GM21619 (cell line): Measurements from ENCODE around the gene MYO18A.
"Not testable (repeated sequence)": the region's sequence is repeated elsewhere in the genome, so short reads cannot be mapped to it uniquely, and the experiment has no call there.

Experiments used
- ATAC-seq: cut with Tn5 transposase; IDR thresholded peaks from one replicate; pipeline ENCODE4 v1.9.1; 2021; ENCODE audit not compliant: unreplicated experiment

Gene MYO18A, protein sequence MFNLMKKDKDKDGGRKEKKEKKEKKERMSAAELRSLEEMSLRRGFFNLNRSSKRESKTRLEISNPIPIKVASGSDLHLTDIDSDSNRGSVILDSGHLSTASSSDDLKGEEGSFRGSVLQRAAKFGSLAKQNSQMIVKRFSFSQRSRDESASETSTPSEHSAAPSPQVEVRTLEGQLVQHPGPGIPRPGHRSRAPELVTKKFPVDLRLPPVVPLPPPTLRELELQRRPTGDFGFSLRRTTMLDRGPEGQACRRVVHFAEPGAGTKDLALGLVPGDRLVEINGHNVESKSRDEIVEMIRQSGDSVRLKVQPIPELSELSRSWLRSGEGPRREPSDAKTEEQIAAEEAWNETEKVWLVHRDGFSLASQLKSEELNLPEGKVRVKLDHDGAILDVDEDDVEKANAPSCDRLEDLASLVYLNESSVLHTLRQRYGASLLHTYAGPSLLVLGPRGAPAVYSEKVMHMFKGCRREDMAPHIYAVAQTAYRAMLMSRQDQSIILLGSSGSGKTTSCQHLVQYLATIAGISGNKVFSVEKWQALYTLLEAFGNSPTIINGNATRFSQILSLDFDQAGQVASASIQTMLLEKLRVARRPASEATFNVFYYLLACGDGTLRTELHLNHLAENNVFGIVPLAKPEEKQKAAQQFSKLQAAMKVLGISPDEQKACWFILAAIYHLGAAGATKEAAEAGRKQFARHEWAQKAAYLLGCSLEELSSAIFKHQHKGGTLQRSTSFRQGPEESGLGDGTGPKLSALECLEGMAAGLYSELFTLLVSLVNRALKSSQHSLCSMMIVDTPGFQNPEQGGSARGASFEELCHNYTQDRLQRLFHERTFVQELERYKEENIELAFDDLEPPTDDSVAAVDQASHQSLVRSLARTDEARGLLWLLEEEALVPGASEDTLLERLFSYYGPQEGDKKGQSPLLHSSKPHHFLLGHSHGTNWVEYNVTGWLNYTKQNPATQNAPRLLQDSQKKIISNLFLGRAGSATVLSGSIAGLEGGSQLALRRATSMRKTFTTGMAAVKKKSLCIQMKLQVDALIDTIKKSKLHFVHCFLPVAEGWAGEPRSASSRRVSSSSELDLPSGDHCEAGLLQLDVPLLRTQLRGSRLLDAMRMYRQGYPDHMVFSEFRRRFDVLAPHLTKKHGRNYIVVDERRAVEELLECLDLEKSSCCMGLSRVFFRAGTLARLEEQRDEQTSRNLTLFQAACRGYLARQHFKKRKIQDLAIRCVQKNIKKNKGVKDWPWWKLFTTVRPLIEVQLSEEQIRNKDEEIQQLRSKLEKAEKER (N-terminal part only)

DNA sequence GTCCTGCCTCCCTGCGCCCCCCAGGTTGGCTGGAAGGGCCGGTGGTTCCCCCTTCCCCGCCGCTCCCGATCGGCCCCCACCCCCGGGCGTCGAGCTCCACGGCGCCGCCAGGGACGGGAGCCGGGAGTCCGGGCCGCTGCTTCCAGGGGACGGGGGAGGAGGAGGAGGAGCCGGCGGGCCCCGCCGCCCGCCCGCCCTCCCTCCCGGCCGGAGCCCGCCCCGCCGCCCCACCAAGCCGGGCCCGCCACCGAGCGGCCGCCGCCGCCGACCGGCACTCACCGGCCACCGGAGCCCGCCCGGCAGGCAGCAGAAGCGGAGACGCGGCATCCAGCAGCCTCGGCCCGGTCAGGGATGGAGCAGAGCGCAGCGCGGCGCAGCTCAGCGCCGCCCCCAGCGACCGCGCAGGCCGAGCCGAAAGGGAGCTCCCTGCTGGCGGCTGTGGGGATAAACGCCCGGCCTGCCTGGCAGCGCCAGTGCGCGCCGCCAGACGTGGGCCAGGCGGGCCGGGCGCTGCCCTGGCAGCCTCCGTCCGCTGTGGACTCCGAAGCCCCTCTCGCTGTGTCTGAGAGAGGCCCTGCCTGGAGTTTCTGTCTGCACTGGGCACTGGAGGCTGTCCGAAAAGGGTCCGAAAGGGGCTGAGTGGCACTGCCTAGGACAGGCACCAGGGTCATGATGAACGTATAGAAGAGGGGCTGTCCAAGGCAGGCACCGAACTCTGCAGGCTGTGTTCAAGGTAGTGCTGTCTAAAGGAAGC is at the start of gene MYO18A:
Gene MYO18A, minus strand, starts transcription at position 365 of the 754 bp plus-strand sequence. CDS start 13,458 bp downstream, outside the sequence.
- peak; percentile 71 for ATAC-seq

DNA sequence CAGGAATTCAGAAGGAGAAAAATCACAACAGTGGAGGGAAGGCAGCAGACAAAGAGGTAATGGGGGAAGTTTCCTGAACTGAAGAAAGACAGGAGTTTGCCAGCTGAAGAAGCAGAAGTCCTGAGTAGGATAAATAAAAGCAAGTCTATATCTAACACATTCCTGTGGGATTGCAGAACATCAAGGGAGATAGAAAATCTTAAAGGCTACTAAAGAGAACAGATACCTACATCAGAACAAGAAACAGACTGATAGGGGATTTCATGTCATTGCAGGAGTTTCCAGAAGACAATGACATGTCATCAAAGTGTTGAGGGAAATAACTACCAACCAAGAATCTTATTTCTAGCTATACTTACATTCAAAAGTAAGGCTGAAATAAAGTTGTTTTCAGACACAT is 45.2 kb upstream of the MYO18A start:
- ATAC-seq, result no peak

DNA sequence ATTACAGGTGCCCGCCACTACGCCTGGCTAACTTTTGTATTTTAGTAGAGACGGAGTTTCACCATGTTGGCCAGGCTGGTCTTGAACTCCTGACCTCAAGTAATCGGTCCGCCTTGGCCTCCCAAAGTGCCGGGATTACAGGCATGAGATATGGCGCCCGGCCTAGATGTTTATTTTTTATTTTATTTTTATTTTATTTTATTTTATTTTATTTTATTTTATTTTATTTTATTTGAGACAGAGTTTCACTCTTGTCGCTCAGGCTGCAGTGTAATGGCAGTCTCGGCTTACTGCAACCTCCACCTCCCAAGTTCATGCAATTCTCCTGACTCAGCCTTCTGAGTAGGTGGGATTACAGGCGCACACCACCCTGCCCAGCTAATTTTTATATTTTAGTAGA is 41.1 kb upstream of the MYO18A start:
- ATAC-seq, result not testable (repeated sequence)

DNA sequence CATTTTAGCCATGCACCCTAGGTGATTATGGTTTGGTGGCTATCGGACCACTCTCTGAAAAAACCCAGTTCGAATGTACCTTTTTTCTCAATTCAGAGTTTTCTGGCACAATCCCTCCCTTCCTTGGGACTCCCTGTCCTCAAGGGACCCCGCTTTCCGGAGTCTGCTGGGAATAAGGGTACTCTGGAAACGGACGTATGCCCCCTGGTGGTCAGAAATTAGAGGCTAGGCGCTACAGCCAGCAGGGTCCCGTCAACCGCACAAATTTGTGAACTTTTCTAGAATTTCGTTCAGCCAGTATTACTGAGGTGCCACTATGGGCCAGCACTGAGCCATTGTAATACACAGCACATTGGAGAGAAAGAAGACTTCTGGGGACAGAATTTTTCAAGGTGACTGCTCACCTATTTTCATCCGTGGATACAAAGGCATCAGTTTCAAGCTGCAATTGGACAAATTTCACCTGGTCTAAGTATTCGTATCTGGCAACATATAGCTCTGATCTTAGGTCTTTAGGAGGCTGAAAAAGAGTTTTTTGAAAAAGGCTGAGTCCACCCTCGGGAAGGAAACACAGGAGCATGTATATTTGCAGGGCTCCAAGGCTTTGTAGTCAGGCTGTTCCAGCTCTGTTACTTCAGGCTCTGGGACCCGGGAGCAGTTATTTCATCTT is 39.3 kb upstream of the MYO18A start:
- no peak for ATAC-seq

DNA sequence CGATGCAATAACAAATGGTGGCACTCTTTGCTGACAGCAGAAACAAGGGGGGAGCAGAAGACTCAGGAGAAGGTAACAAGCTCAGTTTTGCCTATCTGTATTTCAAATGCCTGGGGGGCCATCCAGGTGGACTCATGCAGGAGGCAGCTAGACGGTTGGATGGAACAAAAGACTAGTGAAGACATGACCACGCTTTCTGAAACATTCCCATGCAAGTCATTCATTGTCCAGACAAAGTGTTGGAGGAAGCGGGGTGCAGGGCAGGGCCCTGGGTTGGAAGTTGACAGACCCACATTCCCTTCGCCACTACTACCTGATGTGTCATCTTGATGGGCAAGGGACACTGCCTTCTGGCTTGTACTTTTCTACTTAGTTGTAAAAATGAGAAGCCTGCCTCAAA is 36.7 kb upstream of the MYO18A start:
- ATAC-seq, result no peak

DNA sequence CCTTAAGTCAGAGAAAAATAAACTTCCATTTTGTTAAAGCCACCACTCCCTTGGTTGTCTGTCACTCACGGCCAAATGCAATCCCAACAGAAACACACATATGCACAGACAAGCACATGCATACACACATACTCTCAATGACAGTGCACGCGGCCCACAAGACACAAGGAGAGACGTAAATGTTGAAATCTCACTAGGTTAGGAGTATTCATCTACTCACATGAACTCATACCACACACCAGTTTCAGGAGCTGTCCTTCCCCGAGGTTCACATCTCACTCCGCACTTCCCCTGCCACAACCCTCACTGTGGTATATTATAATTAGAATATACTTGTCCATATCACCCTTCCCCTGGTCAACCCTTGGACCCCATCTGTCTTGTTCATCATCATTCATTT is 36.0 kb upstream of the MYO18A start:
- no peak for ATAC-seq

DNA sequence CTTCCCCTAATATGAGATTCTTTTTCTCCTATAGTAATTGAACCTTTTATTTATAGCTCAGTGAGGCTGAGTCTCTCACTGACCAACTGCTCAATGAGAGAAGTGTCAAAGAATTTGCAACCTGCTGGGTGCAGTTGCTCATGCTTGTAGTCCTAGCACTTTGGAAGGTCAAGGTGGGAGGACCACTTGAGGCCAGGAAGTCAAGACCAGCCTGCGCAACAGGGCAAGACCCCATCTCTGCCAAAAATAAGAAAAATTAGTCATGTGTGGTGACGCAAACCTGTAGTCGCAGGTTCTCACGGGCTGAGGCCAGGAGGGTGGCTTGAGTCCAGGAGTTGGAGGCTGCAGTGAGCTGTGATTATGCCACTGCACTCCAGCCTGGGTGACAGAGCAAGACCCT is 35.5 kb upstream of the MYO18A start:
- no peak for ATAC-seq

DNA sequence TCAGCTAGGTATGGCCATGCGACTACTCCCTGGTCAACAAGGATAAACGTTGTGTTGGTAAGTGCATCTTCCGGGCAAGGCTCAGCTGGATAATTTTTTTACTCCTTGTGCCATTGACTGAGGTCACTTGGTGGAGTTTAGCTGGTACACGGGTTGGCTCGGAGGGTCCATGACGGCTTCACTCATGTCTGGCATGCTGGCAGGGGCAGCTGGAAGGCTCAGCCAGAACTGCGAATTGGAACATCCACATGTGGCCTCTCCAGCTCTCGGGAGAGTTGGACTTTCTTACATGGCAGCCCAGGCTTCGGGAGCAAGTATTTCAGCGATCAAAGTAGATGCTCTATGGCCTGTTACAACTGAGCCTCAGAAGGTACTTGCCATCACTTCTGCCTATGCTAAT is 35.0 kb upstream of the MYO18A start:
- no peak for ATAC-seq

DNA sequence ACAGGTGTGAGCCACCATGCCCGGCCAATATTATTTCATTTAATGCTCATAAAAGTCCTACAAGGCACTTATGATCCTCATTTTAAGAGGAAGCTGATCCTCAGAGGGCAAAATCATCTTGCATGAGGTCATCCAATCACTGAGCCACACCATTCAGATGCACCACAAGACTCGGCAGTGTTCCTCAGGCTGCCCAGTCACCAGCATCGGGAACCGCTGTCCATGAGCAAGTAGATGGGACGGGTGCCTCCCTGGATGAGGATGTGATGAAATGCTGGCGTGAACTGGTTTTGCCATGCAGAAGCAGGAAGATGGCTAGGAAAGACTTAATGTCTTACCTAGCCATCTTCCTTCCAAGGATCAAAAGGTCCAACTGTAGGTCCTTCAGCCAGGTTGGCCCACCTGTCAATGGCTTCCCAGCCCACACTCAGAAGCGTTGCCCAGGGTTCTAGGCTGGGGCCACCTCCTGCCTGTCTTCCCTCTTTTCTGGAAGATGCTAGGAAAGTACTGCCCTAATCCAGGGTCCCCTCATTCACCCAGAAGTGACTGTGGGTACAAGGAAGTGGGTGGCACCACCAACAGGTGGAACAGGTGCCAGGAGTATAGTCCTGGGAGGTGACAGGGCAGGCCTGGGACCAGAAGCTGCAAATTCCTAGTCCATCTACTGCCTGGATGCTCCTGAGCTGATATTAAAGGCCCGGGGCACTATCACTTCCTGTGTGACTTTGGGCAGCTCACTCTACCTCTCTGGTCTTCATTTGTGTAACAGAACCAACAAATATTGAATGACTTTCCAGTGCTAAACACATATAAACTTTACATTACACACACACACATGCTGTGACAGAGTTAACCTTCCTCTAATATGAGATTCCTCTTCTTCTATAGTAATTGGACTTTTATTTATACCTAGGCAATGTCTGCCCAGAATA is 34.3 kb upstream of the MYO18A start:
- no peak for ATAC-seq

DNA sequence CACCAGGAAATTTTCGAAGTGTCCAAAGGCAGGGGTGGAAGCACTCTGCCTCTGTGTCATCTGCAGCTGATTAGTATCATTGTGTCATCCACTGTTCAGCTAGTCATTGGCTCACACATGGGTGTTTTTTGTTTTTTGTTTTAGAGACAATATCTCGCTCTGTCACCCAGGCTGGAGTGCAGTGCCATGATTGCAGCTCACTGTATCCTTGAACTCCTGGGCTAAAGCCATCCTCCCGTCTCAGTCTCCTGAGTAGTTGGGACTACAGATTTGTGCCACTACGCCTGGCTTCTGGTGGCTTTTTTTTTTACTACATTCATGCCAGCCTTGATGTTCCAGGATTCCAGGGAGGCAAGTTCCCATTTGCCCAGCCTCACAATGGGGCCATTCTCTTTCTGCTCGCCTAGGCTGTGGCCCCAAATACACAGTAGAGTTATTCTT is 32.5 kb upstream of the MYO18A start:
- ATAC-seq, result no peak

DNA sequence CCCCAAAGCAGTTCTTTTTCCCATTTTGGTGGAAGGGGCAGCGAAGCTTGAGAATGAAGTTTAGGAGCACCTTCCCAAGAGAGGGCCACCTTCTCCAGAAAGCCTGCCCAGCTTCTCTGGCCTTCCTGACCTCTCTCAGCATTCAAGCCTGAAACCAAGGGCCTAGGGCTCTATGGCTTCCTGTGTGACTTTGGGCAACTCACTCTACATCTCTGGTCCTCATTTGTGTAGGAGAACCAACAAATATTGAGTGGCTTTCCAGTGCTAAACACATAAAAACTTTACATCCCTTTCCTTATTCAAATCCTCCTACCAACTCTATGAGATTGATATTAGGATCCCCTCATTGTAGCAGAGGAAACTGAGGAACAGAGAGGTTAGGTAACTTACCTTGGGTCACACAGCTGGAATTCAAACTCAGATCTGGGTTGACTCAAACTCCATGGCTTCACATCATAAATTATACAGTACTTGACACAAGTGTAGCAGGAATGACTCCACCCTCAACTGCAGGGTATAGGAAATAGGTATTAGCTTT is 32.0 kb upstream of the MYO18A start:
- no peak for ATAC-seq

DNA sequence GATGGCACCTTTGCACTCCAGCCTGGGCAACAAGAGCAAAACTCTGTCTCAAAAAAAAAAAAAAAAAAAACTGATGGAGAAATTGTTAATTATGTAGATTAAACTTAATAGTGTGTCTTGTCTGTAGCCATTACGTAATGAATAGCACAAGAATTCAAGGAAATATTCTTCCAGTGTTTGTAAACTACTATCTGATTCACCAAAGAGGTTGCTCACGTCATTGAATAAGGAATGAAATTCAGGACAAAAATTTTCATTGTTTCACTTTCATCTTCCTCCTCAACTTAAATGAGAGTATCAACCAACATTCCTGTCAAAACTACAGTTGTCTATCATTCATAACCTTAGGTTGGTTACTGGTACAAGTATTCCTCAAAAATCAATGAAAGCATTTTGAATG is 30.7 kb upstream of the MYO18A start:
- no peak for ATAC-seq

DNA sequence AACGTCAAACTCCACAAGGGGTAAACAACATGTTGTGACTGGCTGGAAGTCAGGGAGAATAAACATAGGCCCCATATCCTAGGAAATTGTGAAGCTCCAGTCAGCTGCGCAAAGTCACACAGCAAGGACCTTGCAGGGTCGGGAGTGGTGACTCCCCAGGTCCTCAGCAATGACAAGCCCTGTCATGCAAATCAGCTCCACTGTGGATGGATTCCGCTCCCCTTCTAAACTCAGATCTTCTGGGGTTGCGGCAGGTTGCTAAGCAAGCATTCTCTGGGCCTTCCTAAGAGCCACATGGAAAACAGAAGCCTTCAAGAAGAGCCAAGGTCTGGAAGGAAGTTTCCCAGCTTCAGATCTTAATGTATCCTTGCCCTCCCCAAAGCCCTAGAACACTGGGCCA is 28.9 kb upstream of the MYO18A start:
- no peak for ATAC-seq

DNA sequence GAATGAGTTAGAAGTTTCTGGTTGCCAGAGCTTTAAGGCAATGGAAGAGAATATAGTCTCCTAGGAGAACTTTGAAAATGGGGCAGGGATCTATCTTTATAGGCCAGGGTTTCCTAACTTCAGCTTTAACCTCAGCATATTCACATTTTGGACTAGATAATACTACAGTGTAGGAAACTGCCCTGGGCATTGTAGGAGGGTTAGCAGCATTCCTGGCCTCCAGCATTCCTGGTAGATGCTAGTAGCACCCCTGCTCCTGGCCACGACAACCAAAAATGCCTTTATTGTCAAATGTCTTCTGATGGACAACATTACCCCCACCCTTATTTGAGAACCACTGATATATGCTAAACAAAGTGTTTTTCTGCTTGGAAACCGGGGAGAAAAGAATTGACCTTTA is 27.8 kb upstream of the MYO18A start:
- no peak for ATAC-seq

DNA sequence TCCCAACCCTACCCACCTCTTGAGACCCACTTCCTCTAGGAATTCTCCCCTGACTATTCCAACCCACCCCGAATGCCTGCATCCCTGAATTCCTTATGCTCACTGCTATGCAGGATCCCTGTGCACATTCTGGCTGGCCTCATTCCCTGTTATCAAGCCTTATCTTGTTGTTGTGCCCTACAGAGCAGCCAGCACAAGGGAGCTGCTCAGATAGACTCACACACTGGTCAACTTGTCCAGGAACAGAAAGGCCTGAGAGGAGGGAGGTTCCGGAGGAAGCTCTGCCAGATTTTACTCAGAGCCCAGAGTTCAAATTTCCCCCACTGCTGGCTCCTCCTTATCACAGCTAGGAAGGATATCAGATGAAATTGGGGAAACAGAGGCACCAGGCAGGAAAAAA is 24.8 kb upstream of the MYO18A start:
- ATAC-seq, result no peak

DNA sequence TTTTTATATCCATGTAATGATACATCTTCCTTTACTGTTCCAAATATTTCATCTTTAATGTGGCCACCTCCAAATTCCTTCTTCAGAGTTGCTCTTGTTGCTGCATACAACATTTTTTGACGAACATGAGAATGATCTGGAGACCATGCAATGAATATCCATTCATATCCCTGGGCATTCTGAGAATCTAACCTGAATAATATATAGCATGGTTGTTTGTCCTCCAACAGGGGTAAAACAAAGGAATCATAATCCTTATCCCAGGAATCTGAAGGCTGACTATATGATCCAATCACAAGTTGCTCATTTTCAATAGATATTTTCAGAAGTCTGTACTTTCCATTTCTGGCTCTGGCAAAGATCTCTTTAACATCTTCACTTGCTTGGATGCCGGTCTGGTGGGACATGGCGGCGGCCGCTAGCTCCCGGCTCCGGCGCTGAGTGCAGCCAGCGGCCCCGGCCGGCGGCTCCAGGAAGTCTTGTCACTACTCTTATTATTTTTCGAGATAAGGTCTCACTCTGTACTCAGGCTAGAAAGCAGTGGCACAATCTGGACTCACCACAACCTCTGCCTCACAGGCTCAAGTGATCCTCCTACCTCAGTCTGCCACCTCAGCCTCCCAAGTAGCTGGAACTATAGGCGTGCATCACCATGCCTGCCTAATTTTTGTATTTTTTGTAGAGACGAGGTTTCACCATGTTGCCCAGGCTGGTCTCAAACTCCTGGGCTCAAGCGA is 24.0 kb upstream of the MYO18A start:
- not testable (repeated sequence) for ATAC-seq

DNA sequence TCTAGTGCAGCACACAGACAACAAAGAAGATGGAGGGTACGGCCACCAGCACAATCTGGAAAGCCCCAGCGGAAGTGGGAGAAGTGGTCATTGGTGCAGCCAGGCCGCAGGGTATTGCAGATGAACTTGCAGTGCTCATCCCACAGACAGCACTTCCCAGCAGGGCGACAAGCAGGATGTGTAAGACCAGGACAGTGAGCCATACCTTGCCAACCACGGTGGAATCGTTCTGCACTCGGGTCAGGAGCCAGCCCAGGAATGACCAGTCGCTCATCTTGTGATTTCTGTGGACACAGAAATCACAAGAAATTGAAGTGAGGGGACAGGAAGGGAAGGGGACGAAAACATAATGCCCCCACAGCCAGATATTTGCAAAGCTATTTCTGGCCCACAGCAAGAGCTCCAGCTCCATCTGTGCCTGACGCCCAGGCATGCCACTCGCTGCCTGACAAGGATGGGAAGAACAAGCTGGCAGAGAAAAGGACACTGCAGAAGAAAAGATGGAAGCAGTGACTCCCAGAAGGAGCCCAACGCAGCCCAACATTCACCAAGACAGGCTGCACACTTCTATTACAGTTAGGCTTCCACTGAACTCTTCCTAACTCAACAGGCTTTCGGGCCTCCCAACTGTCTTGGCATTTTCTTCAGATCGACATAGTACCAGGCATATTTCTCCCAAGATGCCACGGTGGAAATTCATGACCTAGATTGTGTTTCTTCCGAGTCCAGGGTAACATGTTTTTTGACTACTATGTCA is 17.5 kb upstream of the MYO18A start:
- no peak for ATAC-seq
